Gastroesophageal sphincter (tissue), 3 donors: ENCODE measurements around the gene MKNK2.

Experiments used
- CTCF ChIP-seq, 4 experiments: fragments of 200-600 bp in 2 of 4; fragments of 450-650 bp in 2 of 4; sonication (generic) in 1 of 4; IDR thresholded peaks; one replicate each; pipeline ENCODE4 v1.5.1; 2017 to 2019; ENCODE audit warnings: antibody characterized with exemption in 4 of 4, mild to moderate bottlenecking in 2 of 4, moderate library complexity in 2 of 4
- EP300 ChIP-seq: sonication (generic); formaldehyde crosslinking; IDR thresholded peaks from one replicate; pipeline ENCODE4 v1.6.1; 2017; ENCODE audit warnings: antibody characterized with exemption, mild to moderate bottlenecking
- POLR2AphosphoS5 ChIP-seq: sonication (generic); formaldehyde crosslinking; IDR thresholded peaks from one replicate; pipeline ENCODE4 v1.6.1; 2017; ENCODE audit warnings: antibody characterized with exemption

GRCh38 chr19:2021453-2022140 is 29.4 kb downstream of the MKNK2 start:
- no peak for TF ChIP-seq CTCF (IDR thresholded peaks at IDR 0.05)
- TF ChIP-seq EP300: no peak
- TF ChIP-seq POLR2AphosphoS5: no peak
